Loucy (cell line): ENCODE data around the gene NLRP10.

Source experiments
- H2AFZ ChIP-seq: fragments of 200-600 bp; sonication (generic); 2 replicates; pipeline ENCODE4 v1.6.0; 2016; ENCODE audit warnings: antibody characterized with exemption, mild to moderate bottlenecking, low read length, moderate library complexity
- H3F3A ChIP-seq: fragments of 200-600 bp; 2 replicates; pipeline ENCODE4 v1.6.0; 2016; ENCODE audit warnings: antibody characterized with exemption, low read depth, mild to moderate bottlenecking
- H3K27me3 ChIP-seq: fragments of 200-600 bp; sonication (generic); 2 replicates; pipeline ENCODE4 v1.6.1; 2014; ENCODE audit warnings: low read length, mild to moderate bottlenecking; ENCODE audit not compliant: insufficient read depth, poor library complexity, severe bottlenecking
- H3K36me3 ChIP-seq: fragments of 200-600 bp; sonication (generic); 2 replicates; pipeline ENCODE4 v1.6.1; 2016; ENCODE audit warnings: low read length; ENCODE audit not compliant: insufficient read depth
- H3K4me1 ChIP-seq: fragments of 200-600 bp; sonication (generic); 2 replicates; pipeline ENCODE4 v1.5.1; 2014; ENCODE audit warnings: low read length, mild to moderate bottlenecking; ENCODE audit not compliant: insufficient read depth, poor library complexity, severe bottlenecking
- H3K4me2 ChIP-seq: fragments of 200-600 bp; sonication (generic); 2 replicates; pipeline ENCODE4 v1.6.0; 2014; ENCODE audit warnings: antibody characterized with exemption, low read length, low read depth, mild to moderate bottlenecking; ENCODE audit not compliant: poor library complexity, severe bottlenecking
- H3K4me3 ChIP-seq: fragments of 200-600 bp; sonication (generic); 2 replicates; pipeline ENCODE4 v1.5.1; 2014; ENCODE audit warnings: low read length, mild to moderate bottlenecking, mixed read lengths; ENCODE audit not compliant: poor library complexity, severe bottlenecking
- H3K79me2 ChIP-seq: fragments of 200-600 bp; sonication (generic); 2 replicates; pipeline ENCODE4 v1.6.1; 2014; ENCODE audit warnings: low read length; ENCODE audit not compliant: insufficient read depth
- H3K9ac ChIP-seq: fragments of 200-600 bp; sonication (generic); 2 replicates; pipeline ENCODE4 v1.6.0; 2014; ENCODE audit warnings: mild to moderate bottlenecking, low read depth, low read length, moderate library complexity; ENCODE audit not compliant: poor library complexity, severe bottlenecking
- H3K9me2 ChIP-seq: fragments of 200-600 bp; sonication (generic); replicated peaks from 2 replicates; pipeline ENCODE4 v1.6.1; 2016; ENCODE audit warnings: low read depth, low read length, mixed read lengths
- H3K9me3 ChIP-seq: fragments of 200-600 bp; sonication (generic); 2 replicates; pipeline ENCODE4 v1.6.1; 2014; ENCODE audit warnings: mild to moderate bottlenecking, antibody characterized with exemption, low read length, low read depth; ENCODE audit not compliant: insufficient read depth
- H4K20me1 ChIP-seq: fragments of 200-600 bp; sonication (generic); 2 replicates; pipeline ENCODE4 v1.6.0; 2014; ENCODE audit warnings: antibody characterized with exemption, low read length, mild to moderate bottlenecking; ENCODE audit not compliant: insufficient read depth, poor library complexity, severe bottlenecking
- CTCF ChIP-seq: fragments of 200-600 bp; sonication (generic); conservative IDR thresholded peaks from 2 replicates; pipeline ENCODE4 v1.5.1; 2014; ENCODE audit warnings: mild to moderate bottlenecking, antibody characterized with exemption, low read length
- EZH2phosphoT487 ChIP-seq: fragments of 200-600 bp; IDR thresholded peaks from 2 replicates; pipeline ENCODE4 v1.6.1; 2018; ENCODE audit warnings: antibody characterized with exemption, mild to moderate bottlenecking, moderate library complexity, borderline replicate concordance

The NLRP10 gene

DNA sequence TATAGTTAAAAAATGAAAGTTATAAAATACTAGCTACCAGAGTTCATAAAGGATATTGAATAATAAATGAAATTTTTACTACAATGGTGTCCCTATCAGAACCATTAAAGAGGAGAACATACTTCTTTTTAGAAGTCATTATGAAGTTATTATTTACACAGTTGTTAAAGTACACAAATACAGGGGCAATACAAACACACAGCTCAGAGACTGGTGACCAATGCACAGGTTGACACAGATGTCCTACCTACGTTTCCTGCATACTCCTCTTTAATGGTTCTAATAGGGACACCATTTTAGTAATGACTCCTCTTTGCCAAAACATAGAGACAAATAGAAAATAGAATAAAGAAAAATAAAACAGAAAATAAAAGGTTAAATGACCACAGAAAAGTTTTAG, 10.1 kb downstream of the NLRP10 start:
- H4K20me1 ChIP-seq: no peaks in the 10 kb centered on the region
- no peaks in the 10 kb centered on the region for H3K9me3 ChIP-seq
- H3K4me1 ChIP-seq: no peaks in the 10 kb centered on the region
- no peak overlapping the region for H3K4me3 ChIP-seq
- H3K9me2 ChIP-seq: no peaks in the 10 kb centered on the region
- no peak overlapping the region for H3K9ac ChIP-seq
- H3K27me3 ChIP-seq: no peaks in the 10 kb centered on the region
- no peak overlapping the region for H2AFZ ChIP-seq
- no peaks in the 10 kb centered on the region for H3K79me2 ChIP-seq
- no peaks in the 10 kb centered on the region for H3K36me3 ChIP-seq
- TF ChIP-seq CTCF: no peak
- no peak overlapping the region for H3K4me2 ChIP-seq
- H3F3A ChIP-seq: no peaks in the 10 kb centered on the region

DNA sequence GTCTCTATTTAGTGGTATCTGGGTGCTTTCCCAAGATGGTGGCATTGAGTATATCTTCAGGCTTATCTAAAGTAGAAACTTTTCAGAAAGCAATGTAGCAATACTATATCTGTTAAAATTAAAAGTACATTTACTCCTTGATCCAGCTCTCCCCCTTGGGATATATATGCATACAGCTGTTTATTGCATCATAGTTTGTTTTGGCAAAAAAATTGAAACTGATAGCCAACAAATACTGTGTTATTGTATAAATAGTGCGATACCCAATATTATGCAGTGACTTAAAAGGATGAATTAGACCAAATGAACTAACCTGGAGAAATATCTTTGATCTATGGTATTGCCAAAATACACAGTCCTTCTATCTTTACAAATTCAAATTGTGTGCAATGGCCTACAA, 15.3 kb downstream of the NLRP10 start:
- no peaks in the 10 kb centered on the region for H3K27me3 ChIP-seq

DNA sequence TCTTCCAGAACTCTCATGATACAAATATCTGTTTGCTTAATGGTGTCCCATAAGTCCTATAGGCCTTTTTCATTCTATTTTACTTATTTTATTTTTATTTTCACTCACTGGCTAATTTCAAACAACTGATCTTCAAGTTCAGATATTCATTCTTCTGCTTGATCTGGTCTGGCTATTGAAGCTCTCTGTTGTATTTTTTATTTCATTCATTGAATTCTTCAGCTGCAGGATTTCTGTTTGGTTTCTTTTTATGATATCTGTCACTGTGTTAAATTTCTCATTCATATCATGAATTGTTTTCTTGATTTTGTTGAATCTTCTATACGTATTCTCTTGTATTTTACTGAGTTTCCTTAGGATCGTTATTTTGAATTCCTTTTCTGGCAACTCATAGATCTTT, 21.1 kb downstream of the NLRP10 start:
- no peaks in the 10 kb centered on the region for H3K4me1 ChIP-seq
- H3K4me2 ChIP-seq: no peak overlapping the region
- no peak overlapping the region for H3K9ac ChIP-seq
- no peak overlapping the region for H2AFZ ChIP-seq
- TF ChIP-seq CTCF (no peak), EZH2phosphoT487 (no peak)
- H3K9me3 ChIP-seq: peaks cover 12% of the 10 kb centered on the region; the same call in 1 of the 2 replicates
- no peak overlapping the region for H3K4me3 ChIP-seq
- no peaks in the 10 kb centered on the region for H3K36me3 ChIP-seq
- no peaks in the 10 kb centered on the region for H4K20me1 ChIP-seq
- H3K9me2 ChIP-seq: no peaks in the 10 kb centered on the region
- no peaks in the 10 kb centered on the region for H3K27me3 ChIP-seq
- H3F3A ChIP-seq: no peaks in the 10 kb centered on the region
- no peaks in the 10 kb centered on the region for H3K79me2 ChIP-seq

More for the DNA sequence above, 15.3 kb downstream of the NLRP10 start:
- no peaks in the 10 kb centered on the region for H3K36me3 ChIP-seq
- no peak overlapping the region for H2AFZ ChIP-seq
- H3K9me3 ChIP-seq: peaks cover 1% of the 10 kb centered on the region; the same call in 1 of the 2 replicates
- no peak overlapping the region for H3K4me2 ChIP-seq
- H3F3A ChIP-seq: no peaks in the 10 kb centered on the region
- H4K20me1 ChIP-seq: no peaks in the 10 kb centered on the region
- H3K9me2 ChIP-seq: no peaks in the 10 kb centered on the region
- TF ChIP-seq CTCF (no peak), EZH2phosphoT487 (no peak)
- H3K79me2 ChIP-seq: no peaks in the 10 kb centered on the region
- H3K4me1 ChIP-seq: no peaks in the 10 kb centered on the region
- no peak overlapping the region for H3K9ac ChIP-seq
- no peak overlapping the region for H3K4me3 ChIP-seq
